NCI-H82 (cell line): ENCODE results near the gene TBL1XR1.
"Not testable (repeated sequence)": the region's sequence is repeated elsewhere in the genome, so short reads cannot be mapped to it uniquely, and the experiment has no call there.

Experiments
- DNase-seq: peaks from one replicate; lab custom pipeline; 2025; lab: John Stamatoyannopoulos, UW

The TBL1XR1 gene

DNA sequence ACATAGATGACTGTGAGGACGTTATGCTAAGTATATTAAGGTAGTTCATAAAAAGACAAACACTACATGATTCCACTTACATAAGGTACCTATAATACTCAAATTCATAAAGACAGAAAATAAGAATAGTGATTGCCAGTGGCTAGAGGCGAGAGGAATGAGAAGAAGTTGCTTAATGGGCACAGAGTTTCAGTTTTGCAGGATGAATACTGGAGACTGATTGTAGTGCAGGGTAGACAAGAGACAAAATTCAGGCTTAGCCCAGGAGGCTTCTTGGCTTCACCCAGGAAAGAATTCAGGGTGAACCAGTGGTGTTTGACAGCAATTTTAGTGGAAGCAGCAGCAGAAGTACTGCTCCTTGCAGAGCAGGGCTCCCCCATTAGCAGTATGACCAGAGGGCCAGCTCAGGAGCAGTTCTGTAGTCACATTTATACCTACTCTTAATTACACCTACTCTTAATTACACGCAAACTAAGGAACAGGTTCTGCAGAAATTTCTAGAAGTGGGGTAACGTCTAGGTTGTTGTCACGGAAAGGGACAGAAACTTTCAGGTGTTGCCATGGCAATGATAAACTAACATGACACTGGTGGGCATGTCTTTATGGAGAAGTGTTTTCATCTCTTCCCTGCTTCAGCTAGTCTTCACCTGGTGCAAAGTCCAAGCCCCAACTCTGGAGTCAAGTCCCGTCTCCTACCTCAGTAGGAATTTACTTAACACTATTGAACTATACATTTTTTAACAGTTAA is 55.2 kb downstream of the TBL1XR1 start:
- DNase-seq, result no peak

DNA sequence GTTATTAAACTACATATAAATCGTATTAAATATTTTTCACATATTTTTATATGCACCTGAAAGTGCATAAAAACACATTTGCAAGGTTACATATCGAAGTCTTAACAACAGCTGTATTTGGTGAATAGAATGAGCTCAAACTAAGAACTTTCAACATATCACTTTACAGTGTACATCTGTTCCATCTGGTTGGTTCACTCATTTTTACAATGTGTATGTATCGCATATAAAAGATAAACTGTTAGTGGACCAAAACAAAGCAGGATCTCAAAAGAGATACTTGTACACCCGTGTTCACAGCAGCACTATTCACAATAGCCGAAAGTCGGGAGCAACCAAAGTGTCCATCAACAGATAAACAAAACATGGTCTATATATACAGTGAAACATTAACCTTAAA is 55.8 kb downstream of the TBL1XR1 start:
- no peak for DNase-seq

DNA sequence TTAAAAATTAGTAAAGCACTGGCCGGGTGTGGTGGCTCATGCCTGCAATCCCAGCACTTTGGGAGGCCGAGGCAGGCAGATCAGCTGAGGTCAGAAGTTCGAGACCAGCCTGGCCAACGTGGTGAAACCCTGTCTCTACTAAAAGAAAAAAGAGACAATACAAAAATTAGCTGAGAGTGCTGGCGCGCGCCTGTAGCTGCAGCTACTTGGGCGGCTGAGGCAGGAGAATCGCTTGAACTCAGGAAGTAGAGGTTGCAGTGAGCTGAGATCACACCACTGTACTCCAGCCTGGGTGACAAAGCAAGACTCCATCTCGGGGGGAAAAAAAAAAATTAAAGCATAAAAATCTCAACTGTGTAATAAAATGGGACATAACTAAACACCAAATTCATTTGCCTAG is 58.1 kb downstream of the TBL1XR1 start:
- not testable (repeated sequence) for DNase-seq

DNA sequence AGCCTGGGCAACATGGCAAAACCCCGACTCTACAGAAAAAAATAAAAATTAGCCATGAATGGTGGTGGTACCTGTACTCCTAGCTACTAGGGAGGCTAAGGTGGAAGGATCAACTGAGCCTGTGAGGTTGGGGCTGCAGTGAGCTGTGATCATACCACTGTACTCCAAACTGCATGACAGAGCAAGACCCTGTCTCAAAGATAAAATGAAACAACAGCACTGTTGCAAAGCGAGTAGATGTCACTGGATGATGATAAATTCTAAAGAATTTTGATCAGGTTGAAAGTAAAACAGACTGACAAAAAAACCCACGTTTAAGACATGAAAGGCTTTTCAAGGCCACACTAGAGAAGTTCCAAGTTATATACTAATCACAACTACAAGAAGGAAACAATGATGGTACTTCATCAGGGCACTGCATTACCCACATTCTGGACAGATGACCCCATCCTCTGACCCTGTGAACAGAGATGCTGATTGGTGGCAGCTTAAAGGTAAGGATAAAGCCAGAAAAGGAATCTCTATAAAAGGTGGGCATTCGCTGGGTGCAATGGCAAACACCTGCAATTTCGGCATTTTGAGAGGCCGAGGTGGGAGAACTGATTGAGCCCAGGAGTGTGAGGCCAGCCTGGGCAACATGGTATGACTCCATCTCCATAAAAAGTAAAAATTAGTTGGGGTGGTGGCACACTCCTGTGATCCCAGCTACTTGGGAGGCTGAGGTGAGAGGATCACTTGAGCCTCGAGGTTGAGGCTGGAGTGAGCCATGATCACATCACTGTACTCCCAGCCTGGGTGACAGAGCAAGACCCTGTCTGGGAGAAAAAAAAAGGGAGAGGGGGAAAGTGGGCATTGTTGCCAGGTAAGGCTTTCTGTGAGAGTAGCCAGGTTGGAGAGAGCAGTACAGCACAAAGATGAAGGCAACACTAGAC is 59.2 kb downstream of the TBL1XR1 start:
- DNase-seq, result no peak

DNA sequence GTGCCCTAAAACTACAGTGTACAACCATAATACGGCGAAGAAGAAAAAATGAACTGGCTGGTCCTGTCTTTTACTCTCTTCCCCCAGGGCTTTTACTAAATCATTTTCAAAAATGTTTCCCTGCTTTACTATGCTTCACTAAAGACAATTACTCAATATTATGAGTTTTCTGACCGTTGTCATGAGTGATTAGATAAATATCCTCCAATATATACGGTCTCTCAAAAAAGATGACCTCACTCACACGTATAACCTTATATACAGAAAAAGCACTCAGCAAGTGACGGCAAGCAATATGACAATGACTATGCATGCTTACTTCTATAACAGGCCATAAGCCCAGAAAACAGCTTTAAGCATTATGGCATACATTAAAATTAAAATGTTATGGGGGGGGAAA is 60.5 kb downstream of the TBL1XR1 start:
- no peak for DNase-seq

DNA sequence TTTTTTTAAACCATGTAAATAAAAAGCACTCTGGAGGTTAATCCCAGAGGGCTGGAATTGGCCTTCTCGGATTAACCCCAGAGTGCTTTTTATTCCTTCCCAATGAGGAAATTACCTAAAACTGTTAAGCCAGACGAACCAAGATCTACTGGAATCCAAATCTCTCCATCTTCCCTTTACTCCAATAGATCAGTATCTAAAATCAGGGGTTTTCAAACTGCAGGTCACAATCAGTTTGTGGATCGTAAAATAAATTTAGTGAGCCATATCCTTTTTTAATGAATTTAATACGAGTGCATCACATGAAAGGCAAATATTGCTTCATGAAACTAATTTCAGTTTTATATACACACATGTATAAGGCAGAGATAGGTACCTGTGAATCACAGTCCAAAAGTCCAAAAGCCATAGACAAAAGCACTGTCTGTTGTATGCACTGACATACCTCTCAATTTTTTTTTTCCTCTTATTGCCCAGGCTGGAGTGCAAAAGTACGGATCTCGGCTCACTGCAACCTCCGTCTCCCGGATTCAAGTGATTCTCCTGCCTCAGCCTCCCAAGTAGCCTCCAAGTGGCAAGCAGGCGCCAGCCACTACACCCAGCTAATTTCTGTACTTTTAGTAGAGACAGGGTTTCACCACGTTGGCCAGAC is 61.3 kb downstream of the TBL1XR1 start:
- DNase-seq, result no peak

DNA sequence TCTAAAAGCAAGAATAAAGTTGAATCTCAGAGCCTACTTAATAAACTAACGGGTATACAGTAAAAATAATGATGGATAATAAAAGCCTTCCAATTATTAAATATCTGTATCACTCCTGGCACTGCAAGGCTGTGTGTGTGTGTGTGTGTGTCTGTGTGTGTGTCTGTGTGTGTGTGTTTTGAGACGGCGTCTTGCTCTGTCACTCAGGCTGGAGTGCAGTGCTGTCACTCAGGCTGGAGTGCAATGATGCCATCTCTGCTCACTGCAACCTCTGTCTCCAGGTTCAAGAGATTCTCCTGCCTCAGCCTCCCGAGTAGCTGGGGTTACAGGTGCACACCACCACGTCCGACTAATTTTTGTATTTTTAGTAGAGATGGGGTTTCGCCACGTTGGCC is 62.5 kb downstream of the TBL1XR1 start:
- no peak for DNase-seq

DNA sequence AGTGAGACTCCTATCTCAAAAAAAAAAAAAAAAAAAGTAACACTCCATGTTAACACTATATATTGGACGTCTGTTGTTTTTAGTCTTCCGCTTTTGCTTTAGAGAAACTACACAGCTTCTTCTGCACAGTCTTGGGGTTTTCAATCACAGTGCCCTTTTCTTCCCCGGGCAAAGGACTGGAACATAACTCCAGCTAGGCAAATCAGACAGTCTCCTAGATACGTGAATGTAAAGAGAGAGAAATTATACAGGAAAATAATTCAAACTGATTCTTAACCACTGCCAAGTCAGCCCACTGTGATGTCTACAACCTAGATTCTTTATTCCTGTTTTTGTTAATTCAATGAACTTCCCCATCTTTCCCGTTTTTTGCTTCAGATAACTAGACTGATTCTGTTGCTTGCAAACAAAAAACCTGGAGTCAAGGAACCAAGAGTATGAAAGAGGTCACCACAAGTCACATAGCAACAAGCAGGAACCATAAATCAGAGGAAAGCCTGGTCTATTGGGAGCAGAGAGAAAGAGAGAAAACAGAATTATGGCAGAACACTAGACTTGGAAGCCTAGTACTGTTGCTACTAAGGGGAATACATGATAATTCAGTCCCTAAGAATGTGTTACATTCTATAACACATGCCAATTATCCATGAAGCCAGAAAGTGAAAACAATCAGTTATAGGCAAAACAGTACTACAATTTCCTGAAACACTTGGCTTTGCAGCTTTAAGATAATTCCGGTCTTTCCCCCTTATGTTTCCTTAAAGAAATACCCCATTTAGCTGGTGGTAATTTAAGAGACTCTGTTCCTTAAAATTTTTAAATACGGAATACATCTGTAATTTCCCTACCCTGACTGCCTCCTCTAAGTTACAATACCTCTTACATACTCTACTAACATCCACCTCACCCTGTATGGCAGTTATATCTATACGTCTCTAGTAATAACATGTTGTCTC is 63.1 kb downstream of the TBL1XR1 start:
- no peak for DNase-seq

DNA sequence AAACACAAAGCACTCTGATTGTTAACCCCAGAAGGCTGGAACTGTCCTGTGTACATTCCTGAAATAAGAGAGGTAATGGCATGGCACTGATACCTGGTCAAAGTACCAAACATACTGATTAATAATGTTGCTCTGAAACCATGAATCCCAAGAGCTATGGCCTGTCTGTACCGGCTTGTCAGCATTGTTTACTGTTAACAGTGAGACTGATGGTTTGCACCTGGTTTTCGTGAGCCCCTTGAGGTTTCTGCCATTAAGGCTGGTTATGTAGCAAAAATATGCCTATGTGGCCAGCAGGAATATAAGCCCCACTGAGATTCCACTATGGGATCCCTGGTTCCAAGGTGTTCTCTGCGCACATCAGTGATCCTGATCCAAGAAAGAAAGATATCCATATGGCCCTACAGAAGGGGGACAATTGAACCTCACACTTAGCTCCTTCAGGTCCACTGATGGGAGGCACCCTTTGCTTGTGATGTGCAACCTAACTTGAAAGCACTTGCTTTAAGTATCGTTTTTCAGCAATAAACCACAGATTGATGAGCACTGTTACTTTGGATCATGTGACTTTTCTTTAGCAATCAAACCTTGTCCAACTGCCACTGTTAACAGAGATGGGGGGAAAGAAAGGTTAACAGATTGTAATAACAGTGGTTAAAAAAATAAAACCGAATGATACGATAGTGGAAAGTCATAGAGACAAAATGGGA is 65.2 kb downstream of the TBL1XR1 start:
- no peak for DNase-seq

DNA sequence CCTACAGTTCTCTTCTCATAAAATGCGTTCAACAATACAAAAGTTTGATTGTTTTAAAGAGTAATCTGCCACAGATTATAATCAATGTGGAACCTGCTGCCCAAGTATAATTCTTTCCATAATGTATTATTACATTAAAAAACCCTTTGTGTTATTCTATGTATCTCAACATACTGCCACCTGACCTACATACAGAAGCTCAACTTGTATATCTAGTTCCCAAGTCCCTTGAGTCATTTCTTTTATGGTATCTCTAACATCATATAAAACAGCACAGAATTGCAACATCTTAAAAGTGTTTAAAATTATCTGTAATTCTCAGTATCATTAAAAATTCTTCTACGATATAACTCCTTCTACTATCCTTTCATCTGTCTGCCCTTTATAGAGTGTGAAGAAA is 70.3 kb downstream of the TBL1XR1 start:
- DNase-seq, result no peak

DNA sequence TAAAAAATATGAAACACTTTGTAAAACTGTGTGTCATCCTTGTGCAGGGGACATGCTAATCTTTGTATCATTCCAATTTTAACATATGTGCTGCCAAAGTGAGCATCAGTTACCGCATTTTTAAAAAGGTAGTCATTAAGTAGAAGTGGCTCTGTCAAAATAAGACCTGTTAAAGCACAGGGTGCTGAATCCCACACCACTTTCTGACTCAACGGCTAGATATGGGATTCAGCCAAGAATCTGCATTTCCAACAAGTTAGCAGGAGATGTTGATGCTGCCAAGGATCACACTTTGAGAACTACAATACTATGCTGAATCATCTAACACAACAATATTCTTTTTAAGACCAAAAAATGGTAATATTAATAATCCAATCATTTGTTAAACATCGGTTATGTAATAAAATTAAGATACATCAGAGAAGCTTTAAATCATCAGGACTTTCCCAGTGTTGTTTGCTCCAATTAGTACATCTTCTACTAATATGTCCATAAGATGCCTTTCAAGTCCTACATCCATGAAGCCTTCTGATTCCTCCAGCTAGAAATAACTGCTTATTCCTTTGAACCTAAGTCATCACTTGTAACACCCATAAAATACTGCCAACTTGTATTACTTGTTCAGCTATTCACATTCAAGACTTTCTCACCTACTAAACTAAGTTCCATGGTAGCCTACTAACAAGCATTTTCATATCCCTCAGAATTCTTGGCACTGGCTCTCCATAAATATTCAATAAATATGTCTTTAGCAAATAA is 71.1 kb downstream of the TBL1XR1 start:
- DNase-seq, result no peak

DNA sequence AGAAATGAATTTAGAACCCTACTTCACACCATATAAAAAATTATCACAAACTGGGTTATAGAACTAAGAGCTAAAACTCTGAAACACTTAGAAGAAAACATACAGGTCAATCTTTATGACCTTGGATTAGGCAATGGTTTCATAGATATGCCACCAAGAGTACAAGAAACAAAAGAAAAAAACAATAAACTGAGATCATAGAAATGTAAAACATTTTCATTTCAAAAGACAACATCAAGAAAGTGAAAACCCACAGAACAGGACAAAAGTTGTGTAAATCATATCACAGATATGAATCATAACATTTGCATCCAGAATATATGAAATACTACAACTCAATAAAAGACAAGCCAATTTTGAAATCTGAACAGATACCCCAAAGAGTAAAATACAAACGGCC is 72.4 kb downstream of the TBL1XR1 start:
- DNase-seq, result no peak

DNA sequence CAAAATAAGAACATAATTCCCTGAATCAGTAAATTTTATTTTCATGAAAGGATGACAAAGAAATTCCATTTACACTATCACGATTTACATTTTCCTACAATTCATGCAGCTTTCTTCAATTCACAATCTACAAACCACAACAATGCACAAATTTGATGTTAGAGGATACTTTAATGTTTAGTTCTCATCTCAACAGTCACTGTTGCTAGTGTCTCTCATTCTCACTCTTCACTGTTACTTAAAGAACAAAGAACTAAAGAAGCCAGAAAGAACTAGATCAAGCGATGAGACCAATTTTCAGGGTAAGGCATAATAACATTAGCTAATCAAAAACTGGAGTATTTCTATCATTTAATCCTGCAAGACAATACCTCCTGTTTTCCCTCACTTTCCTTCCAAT is 73.5 kb downstream of the TBL1XR1 start:
- DNase-seq, result no peak

DNA sequence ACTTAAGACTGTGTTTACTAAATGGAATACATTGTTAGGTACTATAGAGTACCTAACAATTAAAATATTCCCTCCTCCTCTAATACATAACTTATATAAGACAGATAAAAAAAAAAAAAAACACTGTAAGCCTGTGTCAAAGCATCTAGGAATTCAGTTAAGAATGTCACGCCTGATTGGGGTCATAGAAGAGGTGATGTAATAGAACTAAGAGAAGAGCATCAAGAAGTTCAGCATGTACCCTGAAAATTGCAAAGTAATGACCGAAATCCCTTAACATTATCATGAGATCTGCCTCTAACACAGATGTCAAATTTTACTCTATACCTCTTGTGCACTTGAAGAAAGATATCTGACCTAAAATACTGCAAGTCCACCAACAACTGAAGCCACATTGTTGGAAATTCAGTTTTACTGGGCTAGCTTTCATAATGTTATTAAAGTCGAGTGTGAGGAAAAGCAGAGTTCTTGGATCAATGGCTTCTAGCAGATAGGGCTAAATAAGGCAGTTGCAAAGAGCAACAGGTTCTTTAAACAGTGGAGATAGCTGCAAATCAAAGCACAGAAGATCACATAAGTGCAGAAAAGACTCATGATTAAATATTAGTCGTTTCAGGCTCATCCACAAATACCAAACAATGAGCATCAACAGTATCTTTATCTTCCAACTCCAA is 75.0 kb downstream of the TBL1XR1 start:
- no peak for DNase-seq

DNA sequence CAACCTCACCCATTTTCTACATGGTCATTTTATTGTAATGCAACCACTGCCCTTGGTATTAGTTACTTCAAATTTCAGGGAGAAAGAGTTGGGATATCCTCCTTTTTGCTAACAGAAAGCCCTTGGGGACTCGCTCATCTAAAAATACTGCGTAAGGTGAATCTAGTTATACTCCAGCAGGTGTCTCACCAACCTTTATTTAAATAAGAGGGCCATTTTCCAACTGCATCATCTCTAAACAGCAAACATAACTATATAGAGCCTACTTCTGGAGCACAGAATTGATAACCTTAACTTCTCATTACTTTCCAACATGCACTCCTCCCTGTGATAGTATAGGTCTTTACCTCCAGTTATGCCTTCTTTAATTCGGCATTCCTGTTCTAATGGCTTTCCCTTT is 77.5 kb downstream of the TBL1XR1 start:
- DNase-seq, result no peak

DNA sequence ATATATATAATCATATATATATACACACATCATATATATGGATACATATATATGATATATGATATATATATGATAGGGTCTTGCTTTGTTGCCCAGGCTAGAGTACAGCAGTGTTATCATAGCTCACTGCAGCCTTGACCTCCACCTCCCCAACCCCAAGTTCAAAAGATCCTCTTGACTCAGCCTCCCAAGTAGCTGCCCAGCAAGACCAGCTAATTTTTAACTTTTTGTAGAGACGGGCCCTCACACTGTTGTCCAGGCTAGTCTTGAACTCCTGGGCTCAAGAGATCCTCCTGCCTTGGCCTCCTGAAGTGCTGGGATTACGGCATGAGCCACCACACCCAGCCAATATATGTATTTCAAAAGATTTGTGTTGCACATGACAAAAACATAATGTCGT is 83.0 kb downstream of the TBL1XR1 start:
- DNase-seq, result no peak

DNA sequence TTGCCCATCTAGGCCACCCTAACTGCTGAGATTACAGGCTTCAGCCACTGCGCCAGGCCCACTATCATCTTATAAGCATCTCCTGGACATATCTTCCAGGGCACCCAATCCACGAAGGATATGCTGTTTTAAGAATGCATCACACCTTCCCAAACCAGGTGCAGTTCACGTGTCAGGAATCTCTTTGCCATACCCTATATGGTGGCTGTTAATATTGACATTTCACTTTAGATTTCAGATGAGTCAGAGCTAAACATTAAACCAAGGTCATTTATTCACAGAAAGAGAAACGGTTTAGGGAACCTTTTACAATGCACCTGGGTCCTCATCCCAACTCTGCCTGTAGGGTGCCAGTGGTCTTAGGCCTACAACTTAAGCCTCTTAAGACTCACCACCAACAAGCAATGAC is 85.7 kb downstream of the TBL1XR1 start:
- peak; percentile 96 for DNase-seq

DNA sequence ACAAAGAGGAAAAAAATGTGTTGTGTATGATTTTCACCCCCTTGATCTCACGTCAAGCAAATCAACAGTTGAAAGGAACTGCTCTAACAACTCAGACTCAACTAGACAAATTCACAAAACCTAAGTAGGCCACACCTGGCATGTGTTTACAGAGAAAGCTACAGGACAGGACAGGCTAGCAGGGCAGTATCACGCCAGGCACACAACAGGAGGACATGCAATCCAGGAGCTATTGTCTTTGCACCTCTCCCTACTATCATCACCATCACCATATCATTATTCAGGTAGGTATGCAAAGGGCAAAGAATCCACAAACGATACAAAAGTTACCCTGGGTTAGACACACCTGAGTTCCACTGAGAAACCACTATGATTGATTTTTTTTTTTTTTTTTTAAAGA is 86.4 kb downstream of the TBL1XR1 start:
- no peak for DNase-seq

DNA sequence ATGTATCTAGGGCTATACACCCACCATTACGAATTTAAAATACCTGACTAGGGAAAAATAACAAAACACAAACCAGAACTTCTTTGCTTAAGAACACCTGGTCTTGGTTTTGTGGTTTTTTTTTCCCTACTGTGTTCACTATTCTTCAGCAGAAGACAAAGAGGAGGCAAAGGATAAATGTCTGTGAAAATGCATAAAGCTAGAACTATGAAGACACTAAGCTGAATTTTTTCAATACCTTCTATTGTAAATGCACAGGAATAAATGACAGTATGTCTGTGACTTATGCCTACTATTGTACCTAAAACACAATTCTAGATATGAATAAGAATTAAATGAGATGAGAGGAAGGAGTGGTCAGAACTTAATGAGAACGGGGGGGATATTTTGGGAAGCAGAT is 86.9 kb downstream of the TBL1XR1 start:
- DNase-seq, result no peak
